ENCODE measurements around the gene BLM.

DNA sequence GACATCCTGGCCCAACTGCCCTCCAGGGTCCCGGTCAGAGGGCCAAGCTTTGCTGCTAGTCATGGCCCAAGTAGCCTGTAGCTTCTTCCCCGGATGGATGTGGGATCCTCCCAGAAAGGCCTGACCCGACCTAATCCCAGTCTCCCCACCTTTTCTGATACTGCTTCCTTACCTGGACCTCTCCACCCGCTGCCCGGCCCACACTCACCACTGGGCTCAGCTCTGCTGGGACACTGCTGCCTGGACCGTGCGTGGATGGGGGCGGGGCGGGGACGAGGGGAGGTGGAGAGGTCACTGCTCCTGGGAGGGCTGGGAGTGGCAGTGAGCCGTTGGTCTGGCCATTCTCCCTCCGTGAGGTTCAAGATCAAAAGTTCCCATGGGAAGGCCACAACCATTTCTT lies 111.0 kb downstream of the BLM start:
- TF ChIP-seq, protein P1, sequence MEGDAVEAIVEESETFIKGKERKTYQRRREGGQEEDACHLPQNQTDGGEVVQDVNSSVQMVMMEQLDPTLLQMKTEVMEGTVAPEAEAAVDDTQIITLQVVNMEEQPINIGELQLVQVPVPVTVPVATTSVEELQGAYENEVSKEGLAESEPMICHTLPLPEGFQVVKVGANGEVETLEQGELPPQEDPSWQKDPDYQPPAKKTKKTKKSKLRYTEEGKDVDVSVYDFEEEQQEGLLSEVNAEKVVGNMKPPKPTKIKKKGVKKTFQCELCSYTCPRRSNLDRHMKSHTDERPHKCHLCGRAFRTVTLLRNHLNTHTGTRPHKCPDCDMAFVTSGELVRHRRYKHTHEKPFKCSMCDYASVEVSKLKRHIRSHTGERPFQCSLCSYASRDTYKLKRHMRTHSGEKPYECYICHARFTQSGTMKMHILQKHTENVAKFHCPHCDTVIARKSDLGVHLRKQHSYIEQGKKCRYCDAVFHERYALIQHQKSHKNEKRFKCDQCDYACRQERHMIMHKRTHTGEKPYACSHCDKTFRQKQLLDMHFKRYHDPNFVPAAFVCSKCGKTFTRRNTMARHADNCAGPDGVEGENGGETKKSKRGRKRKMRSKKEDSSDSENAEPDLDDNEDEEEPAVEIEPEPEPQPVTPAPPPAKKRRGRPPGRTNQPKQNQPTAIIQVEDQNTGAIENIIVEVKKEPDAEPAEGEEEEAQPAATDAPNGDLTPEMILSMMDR (conservative IDR thresholded peaks at IDR 0.05 in 1 of 2, IDR thresholded peaks at IDR 0.05 in 1 of 2; ENCODE audit: low read depth in 1 of 2, low read length in 2 of 2): no peak
- no peak for TF ChIP-seq EZH2 (IDR thresholded peaks at IDR 0.05; ENCODE audit: low read length, missing control alignments)
